HL-60 (cell line): ENCODE results near the gene FNIP1.

Experiments
- DNase-seq, 2 experiments: peaks; one replicate each; pipeline ENCODE4 v3.0.0-alpha.2; 2010 to 2020; ENCODE audit warnings: low read depth in 1 of 2, low spot score in 1 of 2
- H3K27ac ChIP-seq: fragments of 250-450 bp; sonication (Bioruptor Pico); replicated peaks from 2 replicates; pipeline ENCODE4 v1.5.1; 2020; ENCODE audit warnings: mild to moderate bottlenecking, moderate library complexity
- H3K27me3 ChIP-seq: fragments of 250-450 bp; sonication (Bioruptor Pico); 2 replicates; pipeline ENCODE4 v1.5.1; 2021; ENCODE audit warnings: mild to moderate bottlenecking, moderate library complexity; ENCODE audit not compliant: insufficient read depth, poor library complexity, severe bottlenecking
- H3K4me3 ChIP-seq: replicated peaks from 2 replicates; pipeline ENCODE4 v1.5.1; 2011; ENCODE audit warnings: mild to moderate bottlenecking, control low read depth, low read length; ENCODE audit not compliant: insufficient read depth
- CTCF ChIP-seq: IDR thresholded peaks from one replicate; pipeline ENCODE4 v1.5.1; 2011; ENCODE audit warnings: low read length, control low read depth, inconsistent platforms; ENCODE audit not compliant: insufficient read depth
- GABPA ChIP-seq: IDR thresholded peaks from 2 replicates; pipeline ENCODE4 v1.6.1; 2012; ENCODE audit warnings: low read depth
- POLR2AphosphoS5 ChIP-seq: IDR thresholded peaks from 2 replicates; pipeline ENCODE4 v1.6.1; 2012; ENCODE audit warnings: low read depth
- SPI1 ChIP-seq: IDR thresholded peaks from 2 replicates; pipeline ENCODE4 v1.6.1; 2012; ENCODE audit warnings: low read depth, mild to moderate bottlenecking, borderline replicate concordance
- TF ChIP-seq, protein P1 (sequence below): IDR thresholded peaks from 2 replicates; pipeline ENCODE4 v1.6.1; 2012; ENCODE audit warnings: low read depth; ENCODE audit not compliant: insufficient replicate concordance

The FNIP1 gene

DNA sequence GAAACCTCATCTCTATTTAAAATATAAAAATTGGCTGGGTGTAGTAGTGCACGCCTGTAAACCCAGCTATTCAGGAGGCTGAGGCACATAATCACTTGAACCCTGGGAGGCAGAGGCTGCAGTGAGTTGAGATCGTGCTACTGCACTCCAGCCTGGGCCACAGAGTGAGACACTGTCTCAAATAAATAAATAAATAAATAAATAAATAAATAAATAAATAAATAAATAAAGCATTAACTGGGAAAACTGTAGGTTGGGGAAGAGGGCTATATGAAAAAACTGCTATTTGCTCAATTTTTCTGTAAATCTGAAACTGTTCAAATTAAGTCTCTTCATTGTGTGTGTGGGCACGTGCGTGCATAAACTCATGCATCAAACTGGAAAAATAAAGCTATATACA is 101.9 kb downstream of the FNIP1 start:
- TF ChIP-seq GABPA (no peak), SPI1 (no peak)
- H3K27ac ChIP-seq, result no peak overlapping the region
- H3K4me3 ChIP-seq, result no peak overlapping the region
- DNase-seq, result no peak
- H3K27me3 ChIP-seq, result no peaks in the 10 kb centered on the region

- Histone ChIP-seq H3K27ac (no peak overlapping the region), H3K27me3 (no peaks in the 10 kb centered on the region), H3K4me3 (no peak overlapping the region)
- no peak for DNase-seq
- TF ChIP-seq GABPA, result no peak
- no peak for TF ChIP-seq POLR2AphosphoS5
- TF ChIP-seq SPI1, result no peak
- TF ChIP-seq CTCF, result no peak
- TF ChIP-seq, protein P1, sequence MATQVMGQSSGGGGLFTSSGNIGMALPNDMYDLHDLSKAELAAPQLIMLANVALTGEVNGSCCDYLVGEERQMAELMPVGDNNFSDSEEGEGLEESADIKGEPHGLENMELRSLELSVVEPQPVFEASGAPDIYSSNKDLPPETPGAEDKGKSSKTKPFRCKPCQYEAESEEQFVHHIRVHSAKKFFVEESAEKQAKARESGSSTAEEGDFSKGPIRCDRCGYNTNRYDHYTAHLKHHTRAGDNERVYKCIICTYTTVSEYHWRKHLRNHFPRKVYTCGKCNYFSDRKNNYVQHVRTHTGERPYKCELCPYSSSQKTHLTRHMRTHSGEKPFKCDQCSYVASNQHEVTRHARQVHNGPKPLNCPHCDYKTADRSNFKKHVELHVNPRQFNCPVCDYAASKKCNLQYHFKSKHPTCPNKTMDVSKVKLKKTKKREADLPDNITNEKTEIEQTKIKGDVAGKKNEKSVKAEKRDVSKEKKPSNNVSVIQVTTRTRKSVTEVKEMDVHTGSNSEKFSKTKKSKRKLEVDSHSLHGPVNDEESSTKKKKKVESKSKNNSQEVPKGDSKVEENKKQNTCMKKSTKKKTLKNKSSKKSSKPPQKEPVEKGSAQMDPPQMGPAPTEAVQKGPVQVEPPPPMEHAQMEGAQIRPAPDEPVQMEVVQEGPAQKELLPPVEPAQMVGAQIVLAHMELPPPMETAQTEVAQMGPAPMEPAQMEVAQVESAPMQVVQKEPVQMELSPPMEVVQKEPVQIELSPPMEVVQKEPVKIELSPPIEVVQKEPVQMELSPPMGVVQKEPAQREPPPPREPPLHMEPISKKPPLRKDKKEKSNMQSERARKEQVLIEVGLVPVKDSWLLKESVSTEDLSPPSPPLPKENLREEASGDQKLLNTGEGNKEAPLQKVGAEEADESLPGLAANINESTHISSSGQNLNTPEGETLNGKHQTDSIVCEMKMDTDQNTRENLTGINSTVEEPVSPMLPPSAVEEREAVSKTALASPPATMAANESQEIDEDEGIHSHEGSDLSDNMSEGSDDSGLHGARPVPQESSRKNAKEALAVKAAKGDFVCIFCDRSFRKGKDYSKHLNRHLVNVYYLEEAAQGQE, result no peak
These were observed 102.9 kb downstream of the FNIP1 start for GRCh38 chr5:131693894-131694293.

GRCh38 chr5:131685516-131686171 is 111.2 kb downstream of the FNIP1 start:
- no peak for TF ChIP-seq SPI1
- TF ChIP-seq, protein P1, result no peak
- TF ChIP-seq POLR2AphosphoS5, result no peak
- TF ChIP-seq GABPA, result no peak
- no peak for TF ChIP-seq CTCF
- DNase-seq, result no peak
- Histone ChIP-seq H3K4me3 (no peak overlapping the region), H3K27ac (no peak overlapping the region), H3K27me3 (no peaks in the 10 kb centered on the region)

DNA sequence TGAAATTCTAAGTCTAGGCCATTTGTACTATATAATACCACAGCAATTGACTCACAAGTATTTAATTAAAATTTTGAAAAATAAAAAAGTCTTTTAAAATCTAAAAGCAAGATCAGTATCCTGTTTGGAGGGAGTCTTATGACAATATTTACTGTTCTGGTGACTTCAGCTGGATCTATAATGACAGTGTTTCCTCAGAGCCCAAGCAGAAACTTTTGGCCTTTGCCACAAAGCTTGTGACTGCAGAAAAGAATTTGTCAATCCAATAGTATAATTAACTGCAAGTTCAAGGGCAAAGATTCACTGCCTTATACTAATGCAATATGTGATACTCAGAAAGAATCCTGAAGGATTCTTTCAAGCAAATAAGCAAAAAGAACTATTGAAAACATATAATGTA is 112.2 kb downstream of the FNIP1 start:
- no peak overlapping the region for H3K27ac ChIP-seq
- no peaks in the 10 kb centered on the region for H3K27me3 ChIP-seq
- no peak for DNase-seq
- TF ChIP-seq CTCF (no peak), GABPA (no peak)
- TF ChIP-seq, protein P1, result no peak
- no peak overlapping the region for H3K4me3 ChIP-seq
